Uterus (tissue), 2 donors: ENCODE measurements around the gene PTPN12.

Experiments used
- CTCF ChIP-seq, 4 experiments: fragments of 200-600 bp in 2 of 4; fragments of 450-650 bp in 2 of 4; sonication (generic) in 2 of 4; IDR thresholded peaks; one replicate each; pipeline ENCODE4 v1.5.1; 2016 to 2019; ENCODE audit warnings: antibody characterized with exemption in 4 of 4, mild to moderate bottlenecking in 2 of 4, moderate library complexity in 1 of 4
- POLR2A ChIP-seq, 2 donors: fragments of 450-650 bp; IDR thresholded peaks; one replicate each; pipeline ENCODE4 v1.6.1; 2016; ENCODE audit warnings: antibody characterized with exemption in 2 of 2, mild to moderate bottlenecking in 1 of 2, moderate library complexity in 1 of 2

GRCh38 chr7:77619314-77619713 is 82.2 kb downstream of the PTPN12 start:
- no peak for TF ChIP-seq CTCF (IDR thresholded peaks at IDR 0.05)
- TF ChIP-seq POLR2A (IDR thresholded peaks at IDR 0.05): no peak
